ENCODE measurements around the gene EFNB3. TPM values are rescaled to one million over a fixed set of nuclear protein-coding genes. Genes with fewer than 3 reads are reported as not detected.
A peak's percentile ranks its signal among the peaks of the same experiment; 100 is the strongest.

EFNB3 gene
- total and polyA plus RNA-seq, 2 of the 13 experiments (the other 11 are each of a cell fraction or from before 2014, with no cell fraction given), result 0.07 to 0.25 TPM

GRCh38 chr17:7685533-7686221, 19.3 kb upstream of the EFNB3 start (continued):
- no peak for TF ChIP-seq ZNF407 (CRISPR knock-in tag; IDR thresholded peaks at IDR 0.05; ENCODE audit: not compliant biosample characterization)
- TF ChIP-seq ZBTB10 (CRISPR knock-in tag; IDR thresholded peaks at IDR 0.05; ENCODE audit: borderline replicate concordance), result no peak
- TF ChIP-seq ARID2 (CRISPR knock-in tag; IDR thresholded peaks at IDR 0.05; ENCODE audit: borderline replicate concordance), result no peak
- TF ChIP-seq ZNF709 (CRISPR knock-in tag; IDR thresholded peaks at IDR 0.05), result 0 out of 2 replicates have a peak, but pooled peaks have one; percentile 44
- no peak for TF ChIP-seq ATAD3A (CRISPR knock-in tag; IDR thresholded peaks at IDR 0.05)
- TF ChIP-seq TOE1 (CRISPR knock-in tag; IDR thresholded peaks at IDR 0.05), result no peak
- TF ChIP-seq ETV5 (CRISPR knock-in tag; IDR thresholded peaks at IDR 0.05; ENCODE audit: borderline replicate concordance), result peak; percentile 38; the same call in 1 of the 2 replicates
- TF ChIP-seq ZNF296 (CRISPR knock-in tag; conservative IDR thresholded peaks at IDR 0.05), result no peak
- peak; percentile 34; the same call in 1 of the 2 replicates for TF ChIP-seq TFDP2 (CRISPR knock-in tag; IDR thresholded peaks at IDR 0.05)
- TF ChIP-seq ELF4 (CRISPR knock-in tag; IDR thresholded peaks at IDR 0.05; ENCODE audit: borderline replicate concordance), result no peak
- TF ChIP-seq ZNF549 (CRISPR knock-in tag; IDR thresholded peaks at IDR 0.05), result no peak
- TF ChIP-seq KDM3A (CRISPR knock-in tag; IDR thresholded peaks at IDR 0.05; ENCODE audit: low read depth), result 0 out of 2 replicates have a peak, but pooled peaks have one; percentile 12
- no peak for TF ChIP-seq KDM1A (CRISPR knock-in tag; IDR thresholded peaks at IDR 0.05)
- peak; percentile 44 for TF ChIP-seq TEAD3 (CRISPR knock-in tag; optimal IDR thresholded peaks at IDR 0.05; ENCODE audit: borderline replicate concordance)
- no peak for TF ChIP-seq ZZZ3 (CRISPR knock-in tag; IDR thresholded peaks at IDR 0.05; ENCODE audit: borderline replicate concordance)
- no peak for TF ChIP-seq MIER2 (CRISPR knock-in tag; IDR thresholded peaks at IDR 0.05)
- TF ChIP-seq CEBPG (CRISPR knock-in tag; IDR thresholded peaks at IDR 0.05), result peak; percentile 6; the same call in 1 of the 2 replicates

All from HepG2 (cell line).